ENCODE data around the gene KAT6B.

DNA sequence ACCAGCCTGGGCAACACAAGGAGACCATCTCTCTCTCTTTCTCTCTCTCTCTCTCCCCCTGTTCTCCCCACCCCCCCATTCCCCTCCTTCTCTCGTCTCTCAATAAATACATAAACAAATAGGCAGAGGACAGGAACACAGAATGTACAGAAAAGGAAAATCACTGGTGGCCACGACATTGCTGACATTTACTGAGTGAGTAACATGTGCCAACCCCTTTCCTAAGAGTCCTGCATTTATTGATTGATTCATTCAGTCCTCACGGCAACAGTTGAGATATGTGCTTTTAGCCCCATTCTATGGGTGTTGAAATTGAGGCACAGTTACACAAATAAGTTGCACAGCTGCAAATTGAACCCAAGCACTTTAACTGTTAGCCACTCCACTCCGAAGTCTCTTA, 170.8 kb downstream of the KAT6B start:
- TF ChIP-seq EP300 (conservative IDR thresholded peaks at IDR 0.05; ENCODE audit: poor library complexity, severe bottlenecking) (no peak), SMC3 (conservative IDR thresholded peaks at IDR 0.05; ENCODE audit: poor library complexity) (no peak), POLR2AphosphoS5 (IDR thresholded peaks at IDR 0.05) (no peak), RAD21 (conservative IDR thresholded peaks at IDR 0.05) (no peak), EZH2 (IDR thresholded peaks at IDR 0.05; ENCODE audit: borderline replicate concordance, insufficient read depth, low read length, poor library complexity, severe bottlenecking) (no peak)
- TF ChIP-seq, protein P1, sequence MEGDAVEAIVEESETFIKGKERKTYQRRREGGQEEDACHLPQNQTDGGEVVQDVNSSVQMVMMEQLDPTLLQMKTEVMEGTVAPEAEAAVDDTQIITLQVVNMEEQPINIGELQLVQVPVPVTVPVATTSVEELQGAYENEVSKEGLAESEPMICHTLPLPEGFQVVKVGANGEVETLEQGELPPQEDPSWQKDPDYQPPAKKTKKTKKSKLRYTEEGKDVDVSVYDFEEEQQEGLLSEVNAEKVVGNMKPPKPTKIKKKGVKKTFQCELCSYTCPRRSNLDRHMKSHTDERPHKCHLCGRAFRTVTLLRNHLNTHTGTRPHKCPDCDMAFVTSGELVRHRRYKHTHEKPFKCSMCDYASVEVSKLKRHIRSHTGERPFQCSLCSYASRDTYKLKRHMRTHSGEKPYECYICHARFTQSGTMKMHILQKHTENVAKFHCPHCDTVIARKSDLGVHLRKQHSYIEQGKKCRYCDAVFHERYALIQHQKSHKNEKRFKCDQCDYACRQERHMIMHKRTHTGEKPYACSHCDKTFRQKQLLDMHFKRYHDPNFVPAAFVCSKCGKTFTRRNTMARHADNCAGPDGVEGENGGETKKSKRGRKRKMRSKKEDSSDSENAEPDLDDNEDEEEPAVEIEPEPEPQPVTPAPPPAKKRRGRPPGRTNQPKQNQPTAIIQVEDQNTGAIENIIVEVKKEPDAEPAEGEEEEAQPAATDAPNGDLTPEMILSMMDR (IDR thresholded peaks at IDR 0.05; ENCODE audit: poor library complexity, severe bottlenecking) = no peak
- TF ChIP-seq, protein P2, sequence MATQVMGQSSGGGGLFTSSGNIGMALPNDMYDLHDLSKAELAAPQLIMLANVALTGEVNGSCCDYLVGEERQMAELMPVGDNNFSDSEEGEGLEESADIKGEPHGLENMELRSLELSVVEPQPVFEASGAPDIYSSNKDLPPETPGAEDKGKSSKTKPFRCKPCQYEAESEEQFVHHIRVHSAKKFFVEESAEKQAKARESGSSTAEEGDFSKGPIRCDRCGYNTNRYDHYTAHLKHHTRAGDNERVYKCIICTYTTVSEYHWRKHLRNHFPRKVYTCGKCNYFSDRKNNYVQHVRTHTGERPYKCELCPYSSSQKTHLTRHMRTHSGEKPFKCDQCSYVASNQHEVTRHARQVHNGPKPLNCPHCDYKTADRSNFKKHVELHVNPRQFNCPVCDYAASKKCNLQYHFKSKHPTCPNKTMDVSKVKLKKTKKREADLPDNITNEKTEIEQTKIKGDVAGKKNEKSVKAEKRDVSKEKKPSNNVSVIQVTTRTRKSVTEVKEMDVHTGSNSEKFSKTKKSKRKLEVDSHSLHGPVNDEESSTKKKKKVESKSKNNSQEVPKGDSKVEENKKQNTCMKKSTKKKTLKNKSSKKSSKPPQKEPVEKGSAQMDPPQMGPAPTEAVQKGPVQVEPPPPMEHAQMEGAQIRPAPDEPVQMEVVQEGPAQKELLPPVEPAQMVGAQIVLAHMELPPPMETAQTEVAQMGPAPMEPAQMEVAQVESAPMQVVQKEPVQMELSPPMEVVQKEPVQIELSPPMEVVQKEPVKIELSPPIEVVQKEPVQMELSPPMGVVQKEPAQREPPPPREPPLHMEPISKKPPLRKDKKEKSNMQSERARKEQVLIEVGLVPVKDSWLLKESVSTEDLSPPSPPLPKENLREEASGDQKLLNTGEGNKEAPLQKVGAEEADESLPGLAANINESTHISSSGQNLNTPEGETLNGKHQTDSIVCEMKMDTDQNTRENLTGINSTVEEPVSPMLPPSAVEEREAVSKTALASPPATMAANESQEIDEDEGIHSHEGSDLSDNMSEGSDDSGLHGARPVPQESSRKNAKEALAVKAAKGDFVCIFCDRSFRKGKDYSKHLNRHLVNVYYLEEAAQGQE (IDR thresholded peaks at IDR 0.05; ENCODE audit: borderline replicate concordance) = no peak
